Duodenal mucosa (tissue), 2 donors: ENCODE measurements around the gene RIPOR2.
"Not testable (repeated sequence)": the region's sequence is repeated elsewhere in the genome, so short reads cannot be mapped to it uniquely, and the experiment has no call there.

Experiments
- H3K27ac ChIP-seq: one replicate; pipeline ENCODE4 v1.7.0; 2013; ENCODE audit warnings: low read depth, low read length
- H3K27me3 ChIP-seq, 2 donors: one replicate each; pipeline ENCODE4 v1.7.0; 2013; ENCODE audit warnings: low read length in 2 of 2, control low read depth in 1 of 2; ENCODE audit not compliant: insufficient read depth in 2 of 2, control insufficient read depth in 1 of 2
- H3K36me3 ChIP-seq, 2 donors: one replicate each; pipeline ENCODE4 v1.7.0; 2013; ENCODE audit warnings: low read length in 2 of 2, control low read depth in 1 of 2; ENCODE audit not compliant: insufficient read depth in 2 of 2, control insufficient read depth in 1 of 2
- H3K4me1 ChIP-seq, 2 donors: one replicate each; pipeline ENCODE4 v1.7.0; 2013; ENCODE audit warnings: low read length in 2 of 2, control low read depth in 1 of 2; ENCODE audit not compliant: insufficient read depth in 2 of 2, control insufficient read depth in 1 of 2
- H3K4me3 ChIP-seq, 2 donors: one replicate each; pipeline ENCODE4 v1.7.0; 2013; ENCODE audit warnings: low read length in 2 of 2, low read depth in 1 of 2
- H3K9ac ChIP-seq, 2 donors: one replicate each; pipeline ENCODE4 v1.7.0; 2013; ENCODE audit warnings: low read length in 2 of 2, low read depth in 1 of 2
- H3K9me3 ChIP-seq, 2 donors: one replicate each; pipeline ENCODE4 v1.7.0; 2013; ENCODE audit warnings: low read length in 2 of 2, control low read depth in 1 of 2; ENCODE audit not compliant: control insufficient read depth in 1 of 2

RIPOR2 gene

DNA sequence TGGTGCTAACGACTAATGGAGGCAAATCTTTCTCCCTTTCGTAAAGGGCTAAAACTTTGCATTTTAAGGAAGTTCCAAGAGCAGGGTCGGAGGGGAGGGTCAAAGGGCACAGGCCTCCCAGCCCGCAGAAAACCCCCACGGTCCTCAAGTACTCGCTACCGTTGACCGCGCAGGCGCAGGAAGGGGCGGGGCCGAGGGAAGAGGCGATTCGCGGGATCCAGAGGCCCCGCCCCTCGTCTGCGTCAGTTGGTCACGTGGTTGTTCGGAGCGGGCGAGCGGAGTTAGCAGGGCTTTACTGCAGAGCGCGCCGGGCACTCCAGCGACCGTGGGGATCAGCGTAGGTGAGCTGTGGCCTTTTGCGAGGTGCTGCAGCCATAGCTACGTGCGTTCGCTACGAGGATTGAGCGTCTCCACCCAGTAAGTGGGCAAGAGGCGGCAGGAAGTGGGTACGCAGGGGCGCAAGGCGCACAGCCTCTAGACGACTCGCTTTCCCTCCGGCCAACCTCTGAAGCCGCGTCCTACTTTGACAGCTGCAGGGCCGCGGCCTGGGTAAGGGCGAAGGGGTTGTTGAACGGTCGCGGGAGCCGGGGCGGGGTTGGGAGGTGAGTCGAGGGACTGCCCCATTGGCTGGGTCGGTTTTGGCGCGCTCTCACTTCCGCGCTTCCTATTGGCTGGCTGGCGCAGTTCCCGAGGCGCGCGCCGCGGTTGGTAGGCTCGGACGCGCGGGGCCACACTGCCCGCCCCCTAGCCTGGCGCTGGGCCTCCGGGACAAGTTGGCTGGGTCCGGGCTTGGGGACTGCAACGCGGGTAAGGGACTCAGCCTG lies 160.9 kb downstream of the RIPOR2 start, which contains the start of gene GMNN:
Gene GMNN (plus strand): TSS at position 242 of the 824 bp plus-strand sequence. CDS start 2,310 bp downstream, outside the sequence.
- Histone ChIP-seq H3K9me3 (no peaks in the 10 kb centered on the region), H3K4me1 (peaks cover 10 to 14% of the 10 kb centered on the region in 2 donors), H3K4me3 (peak within 1 kb of the TSS; percentile 99 to 100), H3K9ac (peak within 1 kb of the TSS; percentile 87 to 100), H3K27ac (peak within 1 kb of the TSS; percentile 99), H3K36me3 (no peaks in the 10 kb centered on the region), H3K27me3 (no peaks in the 10 kb centered on the region)

GRCh38 chr6:24768361-24768760 lies 167.4 kb downstream of the RIPOR2 start:
- Histone ChIP-seq H3K9ac (no peak overlapping the region), H3K36me3 (no peaks in the 10 kb centered on the region), H3K27me3 (no peaks in the 10 kb centered on the region), H3K4me3 (no peak overlapping the region), H3K9me3 (no peaks in the 10 kb centered on the region), H3K27ac (no peak overlapping the region), H3K4me1 (peaks cover 7 to 10% of the 10 kb centered on the region in 2 donors)

DNA sequence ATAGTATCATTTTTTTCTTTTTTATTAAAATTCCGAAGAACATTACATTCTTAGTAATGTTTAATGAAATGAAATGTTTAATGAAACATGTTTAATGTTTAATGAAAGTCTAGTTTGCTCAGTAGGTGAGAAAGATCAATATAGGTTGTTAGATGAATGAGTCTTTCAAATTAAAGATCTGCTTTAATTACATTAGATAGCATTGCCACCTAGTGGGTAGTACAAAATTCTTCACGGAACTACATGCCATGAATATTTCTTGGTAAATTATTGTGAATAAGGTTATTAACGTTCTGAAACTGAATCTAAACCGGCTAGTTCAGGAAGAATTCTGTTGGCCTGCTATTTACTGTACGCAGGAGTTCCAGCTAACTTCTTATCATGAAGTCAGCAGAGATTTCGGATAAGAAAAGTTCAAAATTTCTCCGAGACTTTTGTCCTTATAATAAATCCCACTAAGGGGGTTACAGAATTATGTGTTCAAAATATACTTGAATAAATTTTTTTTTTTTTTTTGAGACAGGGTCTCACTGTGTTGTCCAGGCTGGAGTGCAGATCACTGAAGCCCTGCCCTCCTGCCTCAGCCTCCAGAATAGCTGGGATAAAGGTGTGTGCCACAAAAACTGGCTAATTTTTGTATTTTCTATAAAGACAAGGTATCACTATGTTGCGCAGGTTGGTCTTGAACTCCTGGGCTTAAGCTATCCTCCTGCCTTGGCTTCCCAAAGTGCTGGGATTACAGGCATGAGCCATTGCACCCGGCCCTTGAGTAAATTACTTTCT lies 168.9 kb downstream of the RIPOR2 start:
- no peak overlapping the region for H3K27ac ChIP-seq
- no peak overlapping the region for H3K4me3 ChIP-seq
- H3K9me3 ChIP-seq: no peaks in the 10 kb centered on the region
- no peak overlapping the region for H3K9ac ChIP-seq
- no peaks in the 10 kb centered on the region for H3K36me3 ChIP-seq
- no peaks in the 10 kb centered on the region for H3K27me3 ChIP-seq
- H3K4me1 ChIP-seq: peaks cover 7 to 10% of the 10 kb centered on the region in 2 donors

DNA sequence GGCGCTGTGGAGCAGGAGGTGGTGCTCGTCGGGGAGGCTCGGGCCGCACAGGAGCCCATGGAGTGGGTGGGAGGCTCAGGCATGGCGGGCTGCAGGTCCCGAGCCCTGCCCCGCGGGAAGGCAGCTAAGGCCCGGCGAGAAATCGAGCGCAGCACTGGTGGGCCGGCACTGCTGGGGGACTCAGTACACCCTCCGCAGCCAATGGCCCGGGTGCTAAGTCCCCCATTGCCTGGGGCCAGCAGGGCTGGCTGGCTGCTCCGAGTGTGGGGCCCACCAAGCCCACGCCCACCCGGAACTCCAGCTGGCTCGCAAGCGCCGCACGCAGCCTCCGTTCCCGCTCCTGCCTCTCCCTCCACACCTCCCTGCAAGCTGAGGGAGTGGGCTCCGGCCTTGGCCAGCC lies 169.8 kb downstream of the RIPOR2 start:
- not testable (repeated sequence) for H3K4me3 ChIP-seq, H3K4me1 ChIP-seq, H3K9me3 ChIP-seq, H3K36me3 ChIP-seq, H3K27ac ChIP-seq, H3K9ac ChIP-seq, H3K27me3 ChIP-seq

DNA sequence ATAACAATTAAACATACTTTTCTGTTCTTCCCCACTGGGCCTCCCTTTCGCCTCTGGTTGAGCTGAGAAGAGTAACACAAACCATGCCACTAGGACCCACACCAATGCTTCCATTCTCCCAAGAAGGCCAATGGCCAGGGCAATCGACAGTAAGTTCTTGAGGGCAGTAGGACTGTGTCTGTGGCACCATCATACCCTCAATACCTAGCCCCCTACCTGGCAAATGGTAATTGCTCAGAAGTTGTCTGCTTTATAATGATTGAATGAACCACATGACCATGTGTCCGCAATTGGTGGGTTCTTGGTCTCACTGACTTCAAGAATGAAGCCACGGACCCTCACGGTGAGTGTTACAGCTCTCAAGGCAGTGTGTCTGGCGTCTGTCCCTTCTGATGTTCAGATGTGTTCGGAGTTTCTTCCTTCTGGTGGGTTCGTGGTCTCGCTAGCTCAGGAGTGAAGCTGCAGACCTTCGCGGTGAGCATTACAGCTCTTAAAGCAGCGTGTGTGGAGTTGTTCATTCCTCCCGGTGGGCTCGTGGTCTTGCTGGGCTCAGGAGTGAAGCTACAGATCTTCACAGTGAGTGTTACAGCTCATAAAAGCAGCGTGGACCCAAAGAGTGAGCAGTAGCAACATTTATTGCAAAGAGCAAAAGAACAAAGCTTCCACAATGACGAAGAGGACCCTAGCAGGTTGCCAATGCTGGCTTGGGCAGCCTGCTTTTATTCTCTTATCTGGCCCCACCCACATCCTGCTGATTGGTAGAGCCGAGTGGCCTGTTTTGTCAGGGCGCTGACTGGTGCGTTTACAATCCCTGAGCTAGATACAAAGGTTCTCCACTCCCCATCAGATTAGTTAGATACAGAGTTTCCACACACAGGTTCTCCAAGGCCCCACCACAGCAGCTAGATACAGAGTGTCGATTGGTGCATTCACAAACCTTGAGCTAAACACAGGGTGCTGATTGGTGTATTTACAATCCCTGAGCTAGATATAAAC lies 170.6 kb downstream of the RIPOR2 start:
- H3K27ac ChIP-seq, H3K9me3 ChIP-seq, H3K4me3 ChIP-seq, H3K4me1 ChIP-seq, H3K9ac ChIP-seq, H3K27me3 ChIP-seq, H3K36me3 ChIP-seq: not testable (repeated sequence)

GRCh38 chr6:24763578-24763977 lies 172.2 kb downstream of the RIPOR2 start:
- no peaks in the 10 kb centered on the region for H3K27me3 ChIP-seq
- H3K4me1 ChIP-seq: peaks cover 7 to 10% of the 10 kb centered on the region in 2 donors
- no peak overlapping the region for H3K27ac ChIP-seq
- no peak overlapping the region for H3K9ac ChIP-seq
- H3K36me3 ChIP-seq: no peaks in the 10 kb centered on the region
- H3K4me3 ChIP-seq: no peak overlapping the region
- no peaks in the 10 kb centered on the region for H3K9me3 ChIP-seq

GRCh38 chr6:24761851-24762250 lies 173.9 kb downstream of the RIPOR2 start:
- peaks cover 7 to 10% of the 10 kb centered on the region in 2 donors for H3K4me1 ChIP-seq
- H3K27ac ChIP-seq: no peak overlapping the region
- H3K27me3 ChIP-seq: no peaks in the 10 kb centered on the region
- no peaks in the 10 kb centered on the region for H3K9me3 ChIP-seq
- H3K4me3 ChIP-seq: no peak overlapping the region
- H3K36me3 ChIP-seq: no peaks in the 10 kb centered on the region
- H3K9ac ChIP-seq: no peak overlapping the region

- Histone ChIP-seq H3K4me1 (peaks cover 7 to 10% of the 10 kb centered on the region in 2 donors), H3K9ac (no peak overlapping the region), H3K36me3 (no peaks in the 10 kb centered on the region), H3K4me3 (no peak overlapping the region), H3K27ac (no peak overlapping the region), H3K9me3 (no peaks in the 10 kb centered on the region), H3K27me3 (no peaks in the 10 kb centered on the region)
Measured at GRCh38 chr6:24761193-24761835, 174.4 kb downstream of the RIPOR2 start.

- Histone ChIP-seq H3K9ac (no peak overlapping the region), H3K27ac (no peak overlapping the region), H3K9me3 (no peaks in the 10 kb centered on the region), H3K4me1 (peaks cover 7 to 10% of the 10 kb centered on the region in 2 donors), H3K4me3 (no peak overlapping the region), H3K27me3 (no peaks in the 10 kb centered on the region), H3K36me3 (no peaks in the 10 kb centered on the region)
Measured at GRCh38 chr6:24760210-24760609, 175.6 kb downstream of the RIPOR2 start.
